Mesendoderm (in vitro differentiated cells): ENCODE results near the gene DMRT2.

ENCODE experiments used
- DNase-seq: peaks from one replicate; pipeline ENCODE4 v3.0.0; 2013
- H2AK5ac ChIP-seq: 2 replicates; pipeline ENCODE4 v1.6.1; 2013; ENCODE audit warnings: low read length, inconsistent platforms
- H2BK120ac ChIP-seq: 2 replicates; pipeline ENCODE4 v1.6.1; 2013; ENCODE audit warnings: low read depth, mild to moderate bottlenecking, low read length, moderate library complexity, mixed read lengths
- H2BK15ac ChIP-seq: replicated peaks from 2 replicates; pipeline ENCODE4 v1.6.1; 2013; ENCODE audit warnings: low read depth, mild to moderate bottlenecking, moderate library complexity
- H2BK5ac ChIP-seq: 2 replicates; pipeline ENCODE4 v1.6.1; 2013; ENCODE audit warnings: low read length, inconsistent platforms
- H3K18ac ChIP-seq: 2 replicates; pipeline ENCODE4 v1.6.1; 2013; ENCODE audit warnings: mild to moderate bottlenecking, low read length, mixed read lengths
- H3K23ac ChIP-seq: one replicate; pipeline ENCODE4 v1.6.1; 2013; ENCODE audit warnings: low read length
- H3K27ac ChIP-seq: 2 replicates; pipeline ENCODE4 v1.5.1; 2013; ENCODE audit warnings: low read depth, mild to moderate bottlenecking, inconsistent platforms, low read length, moderate library complexity
- H3K27me3 ChIP-seq: 2 replicates; pipeline ENCODE4 v1.6.1; 2013; ENCODE audit warnings: low read length, control low read depth, mild to moderate bottlenecking, inconsistent platforms; ENCODE audit not compliant: insufficient read depth, poor library complexity
- H3K36me3 ChIP-seq: 2 replicates; pipeline ENCODE4 v1.6.1; 2013; ENCODE audit warnings: low read length, inconsistent platforms; ENCODE audit not compliant: control insufficient read depth, insufficient read depth
- H3K4ac ChIP-seq: one replicate; pipeline ENCODE4 v1.6.1; 2013; ENCODE audit warnings: low read depth, mild to moderate bottlenecking, low read length, moderate library complexity
- H3K4me1 ChIP-seq: 2 replicates; pipeline ENCODE4 v1.6.1; 2013; ENCODE audit warnings: low read depth, low read length, inconsistent platforms; ENCODE audit not compliant: control insufficient read depth
- H3K4me2 ChIP-seq: 2 replicates; pipeline ENCODE4 v1.6.1; 2013; ENCODE audit warnings: low read length
- H3K4me3 ChIP-seq: 2 replicates; pipeline ENCODE4 v1.5.1; 2013; ENCODE audit warnings: mild to moderate bottlenecking, low read length
- H3K56ac ChIP-seq: one replicate; pipeline ENCODE4 v1.6.1; 2013; ENCODE audit warnings: low read length
- H3K79me1 ChIP-seq: 2 replicates; pipeline ENCODE4 v1.6.1; 2013; ENCODE audit warnings: low read length, inconsistent platforms
- H3K79me2 ChIP-seq: 2 replicates; pipeline ENCODE4 v1.6.1; 2013; ENCODE audit warnings: mild to moderate bottlenecking, low read length; ENCODE audit not compliant: control insufficient read depth, insufficient read depth
- H3K9ac ChIP-seq: 2 replicates; pipeline ENCODE4 v1.6.1; 2013; ENCODE audit warnings: low read length, inconsistent platforms
- H4K5ac ChIP-seq: one replicate; pipeline ENCODE4 v1.6.1; 2013; ENCODE audit warnings: low read length
- H4K8ac ChIP-seq: one replicate; pipeline ENCODE4 v1.6.1; 2013; ENCODE audit warnings: low read depth, mild to moderate bottlenecking, control low read depth, low read length, moderate library complexity
- WGBS: extraction: QIAGEN DNeasy Blood & Tissue Kit; methylation state at CpG from one replicate; pipeline ENCODE4 v1.1.7; 2013; ENCODE audit warnings: low lambda C conversion rate, missing lambda C conversion rate; ENCODE audit not compliant: insufficient coverage; ENCODE audit errors: extremely low coverage; 5-methylcytosine and 5-hydroxymethylcytosine counted together

DMRT2 gene

GRCh38 chr9:1039589-1039988 is 10.6 kb upstream of the DMRT2 start:
- Histone ChIP-seq H4K8ac (no peak overlapping the region), H2AK5ac (no peak overlapping the region), H3K4me3 (no peak overlapping the region), H3K79me2 (no peaks in the 10 kb centered on the region), H3K4ac (no peak overlapping the region), H3K27me3 (peaks cover 38% of the 10 kb centered on the region), H3K23ac (no peak overlapping the region), H3K4me2 (no peak overlapping the region), H3K56ac (no peak overlapping the region), H2BK5ac (no peak overlapping the region), H3K36me3 (no peaks in the 10 kb centered on the region), H2BK15ac (no peak overlapping the region), H3K9ac (no peak overlapping the region), H4K5ac (no peak overlapping the region), H3K4me1 (no peaks in the 10 kb centered on the region), H2BK120ac (no peak overlapping the region), H3K79me1 (no peaks in the 10 kb centered on the region), H3K27ac (no peak overlapping the region), H3K18ac (no peak overlapping the region)
- no CpG with 5 or more reads among the region's 4 CpGs for WGBS
- DNase-seq, result no peak

- no peaks in the 10 kb centered on the region for H3K79me2 ChIP-seq
- H2BK15ac ChIP-seq, result no peak overlapping the region
- peaks cover 60% of the 10 kb centered on the region for H3K27me3 ChIP-seq
- no CpG with 5 or more reads among the region's 45 CpGs for WGBS
- no peak overlapping the region for H2AK5ac ChIP-seq
- H3K4me3 ChIP-seq, result no peak overlapping the region
- peak overlapping the region; percentile 81 for H3K56ac ChIP-seq
- H3K9ac ChIP-seq, result peak overlapping the region; percentile 66
- H3K4me2 ChIP-seq, result peak overlapping the region; percentile 78
- no peak overlapping the region for H3K18ac ChIP-seq
- H3K23ac ChIP-seq, result no peak overlapping the region
- no peak overlapping the region for H3K4ac ChIP-seq
- H4K8ac ChIP-seq, result no peak overlapping the region
- DNase-seq, result peak; percentile 74
- H3K36me3 ChIP-seq, result no peaks in the 10 kb centered on the region
- H3K79me1 ChIP-seq, result no peaks in the 10 kb centered on the region
- H2BK120ac ChIP-seq, result no peak overlapping the region
- no peak overlapping the region for H2BK5ac ChIP-seq
- H3K27ac ChIP-seq, result no peak overlapping the region
- H4K5ac ChIP-seq, result no peak overlapping the region
- peaks cover 2% of the 10 kb centered on the region for H3K4me1 ChIP-seq
These were observed 7.7 kb upstream of the DMRT2 start for GRCh38 chr9:1042466-1042865.

DNA sequence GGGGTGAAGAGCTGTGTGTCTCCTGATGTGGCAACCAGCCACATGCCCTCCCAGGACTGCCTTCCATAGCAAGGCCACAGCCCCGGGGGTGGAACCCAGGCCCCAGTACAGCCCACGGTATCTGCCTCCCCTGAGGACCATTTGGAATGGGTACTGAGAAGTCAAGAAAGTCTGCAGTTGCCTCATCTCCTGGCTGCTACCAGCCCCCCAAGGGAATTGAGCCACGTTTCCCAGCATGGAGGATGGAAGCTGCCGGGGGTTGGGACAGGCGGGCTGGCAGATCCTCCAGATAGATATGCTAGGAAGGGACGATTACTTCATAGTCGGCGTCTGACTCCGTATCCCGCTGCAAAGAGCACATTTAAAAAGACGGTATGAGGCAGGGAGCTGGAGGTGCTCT is 5.5 kb upstream of the DMRT2 start:
- Histone ChIP-seq H3K56ac (no peak overlapping the region), H3K4me2 (no peak overlapping the region), H4K5ac (no peak overlapping the region), H3K79me2 (no peaks in the 10 kb centered on the region), H3K18ac (no peak overlapping the region), H3K27me3 (peaks cover 75% of the 10 kb centered on the region), H3K36me3 (no peaks in the 10 kb centered on the region), H3K4ac (no peak overlapping the region), H2AK5ac (no peak overlapping the region), H3K4me1 (peaks cover 2% of the 10 kb centered on the region), H2BK120ac (no peak overlapping the region), H3K79me1 (no peaks in the 10 kb centered on the region), H3K4me3 (no peak overlapping the region), H4K8ac (no peak overlapping the region), H2BK5ac (no peak overlapping the region), H3K23ac (no peak overlapping the region), H3K9ac (no peak overlapping the region), H3K27ac (no peak overlapping the region), H2BK15ac (no peak overlapping the region)
- no peak for DNase-seq
- no CpG with 5 or more reads among the region's 11 CpGs for WGBS

- no peak overlapping the region for H3K4ac ChIP-seq
- H3K27ac ChIP-seq, result no peak overlapping the region
- peak; percentile 50 for DNase-seq
- H3K4me1 ChIP-seq, result peaks cover 2% of the 10 kb centered on the region
- no peak overlapping the region for H2BK15ac ChIP-seq
- WGBS, result no CpG with 5 or more reads among the region's 36 CpGs
- no peak overlapping the region for H4K5ac ChIP-seq
- H2BK120ac ChIP-seq, result no peak overlapping the region
- no peaks in the 10 kb centered on the region for H3K79me2 ChIP-seq
- H3K79me1 ChIP-seq, result no peaks in the 10 kb centered on the region
- peak overlapping the region; percentile 3 for H3K56ac ChIP-seq
- no peaks in the 10 kb centered on the region for H3K36me3 ChIP-seq
- peaks cover 74% of the 10 kb centered on the region for H3K27me3 ChIP-seq
- H2BK5ac ChIP-seq, result no peak overlapping the region
- H3K4me3 ChIP-seq, result no peak overlapping the region
- H3K9ac ChIP-seq, result no peak overlapping the region
- no peak overlapping the region for H3K18ac ChIP-seq
- H3K23ac ChIP-seq, result no peak overlapping the region
- no peak overlapping the region for H2AK5ac ChIP-seq
- H3K4me2 ChIP-seq, result no peak overlapping the region
- H4K8ac ChIP-seq, result no peak overlapping the region
These were observed 3.3 kb upstream of the DMRT2 start for GRCh38 chr9:1046639-1047572.

GRCh38 chr9:1047591-1048230 is 2.4 kb upstream of the DMRT2 start:
- DNase-seq, result no peak
- WGBS, result no CpG with 5 or more reads among the region's 23 CpGs
- Histone ChIP-seq H3K4me1 (peaks cover 2% of the 10 kb centered on the region), H3K36me3 (no peaks in the 10 kb centered on the region), H2BK15ac (no peak overlapping the region), H3K4me3 (no peak overlapping the region), H3K23ac (peak overlapping the region; percentile 35), H3K56ac (no peak overlapping the region), H3K4me2 (no peak overlapping the region), H3K4ac (no peak overlapping the region), H2BK120ac (no peak overlapping the region), H3K27me3 (peaks cover 77% of the 10 kb centered on the region), H3K9ac (no peak overlapping the region), H3K79me2 (no peaks in the 10 kb centered on the region), H3K27ac (no peak overlapping the region), H2AK5ac (no peak overlapping the region), H2BK5ac (no peak overlapping the region), H4K5ac (no peak overlapping the region), H3K79me1 (no peaks in the 10 kb centered on the region), H4K8ac (no peak overlapping the region), H3K18ac (no peak overlapping the region)
